Neural cell (in vitro differentiated cells): ENCODE results near the gene SUCLG2.

Experiments
- CTCF ChIP-seq: fragments of 450-650 bp; IDR thresholded peaks from 2 replicates; pipeline ENCODE4 v1.5.1; 2014; ENCODE audit warnings: antibody characterized with exemption, mild to moderate bottlenecking, moderate library complexity; ENCODE audit not compliant: poor library complexity, severe bottlenecking
- EP300 ChIP-seq: fragments of 450-650 bp; conservative IDR thresholded peaks from 2 replicates; pipeline ENCODE4 v1.6.1; 2014; ENCODE audit warnings: antibody characterized with exemption, mild to moderate bottlenecking, moderate library complexity; ENCODE audit not compliant: poor library complexity, severe bottlenecking
- EZH2 ChIP-seq: fragments of 200-600, 300-800 bp; shearing (Covaris generic), sonication (generic); IDR thresholded peaks from 2 replicates; pipeline ENCODE4 v1.6.1; 2014; ENCODE audit warnings: antibody characterized with exemption, low read length, borderline replicate concordance, mild to moderate bottlenecking; ENCODE audit not compliant: insufficient read depth, poor library complexity, severe bottlenecking
- POLR2AphosphoS5 ChIP-seq: IDR thresholded peaks from 2 replicates; pipeline ENCODE4 v1.6.1; 2012
- REST ChIP-seq: IDR thresholded peaks from 2 replicates; pipeline ENCODE4 v1.6.1; 2012; ENCODE audit warnings: borderline replicate concordance
- SMC3 ChIP-seq: fragments of 450-650 bp; conservative IDR thresholded peaks from 2 replicates; pipeline ENCODE4 v1.6.1; 2014; ENCODE audit warnings: antibody characterized with exemption, mild to moderate bottlenecking, moderate library complexity; ENCODE audit not compliant: poor library complexity
- TAF1 ChIP-seq: IDR thresholded peaks from 2 replicates; pipeline ENCODE4 v1.6.1; 2012; ENCODE audit warnings: low read depth

DNA sequence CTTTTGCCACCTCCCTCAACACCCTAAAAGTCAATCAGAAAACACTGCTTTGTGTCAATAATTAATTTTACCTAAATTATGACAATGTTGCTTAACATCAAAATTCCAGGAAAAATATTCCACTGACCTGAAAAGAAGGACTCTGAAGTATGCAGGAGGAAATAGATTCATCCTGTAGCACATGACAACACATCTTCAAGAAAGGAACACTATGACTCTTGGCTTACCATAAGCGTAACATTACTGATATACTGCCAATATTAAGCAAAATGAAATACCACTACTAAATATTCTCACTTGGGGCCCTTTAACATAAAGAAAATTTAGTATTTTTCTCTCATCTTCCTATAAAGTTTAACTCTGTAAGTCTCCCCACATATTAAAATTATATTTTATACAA, 9.6 kb downstream of the SUCLG2 start:
- no peak for TF ChIP-seq CTCF
- TF ChIP-seq REST = no peak
- no peak for TF ChIP-seq POLR2AphosphoS5
- TF ChIP-seq SMC3 = no peak
- TF ChIP-seq TAF1 = no peak
- TF ChIP-seq EP300 = no peak
- no peak for TF ChIP-seq EZH2
